Panc1 (cell line): ENCODE results near the gene ZNF785. TPM values are rescaled to one million over a fixed set of nuclear protein-coding genes. Genes with fewer than 3 reads are reported as not detected.

Experiments
- ATAC-seq: fragments of 200-7000 bp; cut with Tn5 transposase; 2 replicates; pipeline ENCODE4 v1.9.1; 2020; ENCODE audit warnings: mild to moderate bottlenecking, moderate library complexity
- BruUV-seq: library from RNA; stranded (reverse); fragments of 400-500 nt; replicated peaks from 2 replicates; lab custom pipeline; 2021; lab: Mats Ljungman, UMichigan
- CTCF ChIA-PET: fragments of 300-600 bp; sonication (Branson Sonifier 250); formaldehyde crosslinking; loops from one replicate; lab custom pipeline; 2022; ENCODE audit warnings: antibody characterized with exemption; lab: Charles Lee
- POLR2A ChIA-PET: fragments of 300-600 bp; sonication (Branson Sonifier 250); formaldehyde crosslinking; loops from one replicate; lab custom pipeline; 2022; ENCODE audit warnings: antibody characterized with exemption; lab: Charles Lee
- DNase-seq: peaks from one replicate; pipeline ENCODE4 v3.0.0-alpha.2; 2010; ENCODE audit warnings: low read depth, low spot score
- H3K27ac ChIP-seq: 2 replicates; pipeline ENCODE4 v1.5.1; 2011; ENCODE audit warnings: mild to moderate bottlenecking, low read length, inconsistent platforms
- H3K27me3 ChIP-seq: fragments of 200-500 bp; sonication (Bioruptor generic); 2 replicates; pipeline ENCODE4 v1.6.0; 2014; ENCODE audit warnings: low read length, inconsistent platforms; ENCODE audit not compliant: control insufficient read depth, insufficient read depth
- H3K36me3 ChIP-seq: fragments of 200-500 bp; sonication (Bioruptor generic); 2 replicates; pipeline ENCODE4 v1.5.1; 2014; ENCODE audit warnings: inconsistent platforms, mild to moderate bottlenecking, low read length, moderate library complexity; ENCODE audit not compliant: control insufficient read depth, insufficient read depth
- H3K4me1 ChIP-seq: 2 replicates; pipeline ENCODE4 v1.5.1; 2011; ENCODE audit warnings: inconsistent platforms, mild to moderate bottlenecking, low read length, moderate library complexity; ENCODE audit not compliant: control insufficient read depth, insufficient read depth
- H3K4me3 ChIP-seq, 2 experiments: 2 replicates each; pipeline ENCODE4 v1.5.1; 2011 to 2012; ENCODE audit warnings: low read depth in 2 of 2, low read length in 2 of 2, mild to moderate bottlenecking in 2 of 2, inconsistent platforms in 1 of 2, moderate library complexity in 1 of 2
- H3K9me3 ChIP-seq: fragments of 200-500 bp; sonication (Bioruptor generic); 2 replicates; pipeline ENCODE4 v1.5.1; 2014; ENCODE audit warnings: low read depth, mild to moderate bottlenecking, inconsistent platforms, low read length, moderate library complexity; ENCODE audit not compliant: control insufficient read depth, insufficient read depth
- CTCF ChIP-seq: fragments of 450-650 bp; IDR thresholded peaks from 2 replicates; pipeline ENCODE4 v1.5.1; 2017; ENCODE audit warnings: mild to moderate bottlenecking
- POLR2AphosphoS5 ChIP-seq: IDR thresholded peaks from 2 replicates; pipeline ENCODE4 v1.6.1; 2012; ENCODE audit warnings: mild to moderate bottlenecking, low read depth, low read length, moderate library complexity
- REST ChIP-seq, 2 experiments: IDR thresholded peaks; 2 replicates each; pipeline ENCODE4 v1.6.1; 2011 to 2012; ENCODE audit warnings: low read depth in 2 of 2, control low read depth in 1 of 2, low read length in 1 of 2, mild to moderate bottlenecking in 1 of 2, moderate library complexity in 1 of 2; ENCODE audit not compliant: insufficient read depth in 1 of 2
- SIN3A ChIP-seq: IDR thresholded peaks from 2 replicates; pipeline ENCODE4 v1.6.1; 2012; ENCODE audit warnings: low read depth, mild to moderate bottlenecking, low read length, moderate library complexity, borderline replicate concordance; ENCODE audit not compliant: insufficient read depth
- TCF7L2 ChIP-seq: IDR thresholded peaks from 2 replicates; pipeline ENCODE4 v1.6.1; 2011; ENCODE audit warnings: mild to moderate bottlenecking, low read depth, low read length, inconsistent platforms
- in situ Hi-C: cut with HindIII; loops from 2 replicates; pipeline ENCODE4 v1.10.0; 2016; ENCODE audit warnings: low sequenced_read_pairs, low pct_unique_long_range_greater_than_20kb
- intact Hi-C: fragments of 100-400 bp; cut with micrococcal nuclease; formaldehyde crosslinking; loops from one replicate; pipeline ENCODE4 v1.10.0; 2022; ENCODE audit not compliant: unreplicated experiment
- total RNA-seq: library from RNA; stranded (reverse); gene quantifications from one replicate; pipeline ENCODE4 v1.2.1, GENCODE V29; 2021; ENCODE audit not compliant: unreplicated experiment

ZNF785 gene
- total RNA-seq, 1 experiment from 2014 or later: 6.2 TPM

- no peaks in the 10 kb centered on the region for H3K36me3 ChIP-seq
- in situ Hi-C loops: no loop called here
- ChIA-PET CTCF (no interaction called here), POLR2A (no interaction called here)
- no peak overlapping the region for H3K27ac ChIP-seq
- no peak for ATAC-seq
- intact Hi-C loops: no loop called here
- H3K9me3 ChIP-seq: no peaks in the 10 kb centered on the region
- no TSS peak for BruUV-seq
- peaks cover 2% of the 10 kb centered on the region; the same call in 1 of the 2 replicates for H3K4me1 ChIP-seq
- H3K27me3 ChIP-seq: no peaks in the 10 kb centered on the region
- H3K4me3 ChIP-seq: no peak overlapping the region
- TF ChIP-seq POLR2AphosphoS5 (no peak), TCF7L2 (no peak), CTCF (no peak)
- DNase-seq: no peak
These were observed 38.2 kb upstream of the ZNF785 start for GRCh38 chr16:30623536-30624283.

- ChIA-PET CTCF (no interaction called here), POLR2A (interaction anchor here (0.7 kb wide), 1 partner anchor 141 kb away, joined by 3 read pairs; no protein-coding TSS in a partner anchor)
- Histone ChIP-seq H3K4me1 (no peaks in the 10 kb centered on the region), H3K27me3 (no peaks in the 10 kb centered on the region), H3K36me3 (no peaks in the 10 kb centered on the region), H3K27ac (no peak overlapping the region), H3K4me3 (no peak overlapping the region), H3K9me3 (no peaks in the 10 kb centered on the region)
- no peak for TF ChIP-seq SIN3A
- TF ChIP-seq REST (IDR thresholded peaks at IDR 0.05; ENCODE audit: insufficient read depth in 1 of 2, low read depth in 2 of 2, low read length in 1 of 2): no peak
- no peak for TF ChIP-seq CTCF
- no peak for DNase-seq
- intact Hi-C loops (no loop called here), in situ Hi-C loops (no loop called here)
- no TSS peak for BruUV-seq
- ATAC-seq: no peak
These were observed 37.0 kb upstream of the ZNF785 start for GRCh38 chr16:30622455-30623032.
